SK-MEL-5 (cell line): Measurements from ENCODE around the gene MED31. TPM values are rescaled to one million over a fixed set of nuclear protein-coding genes. Genes with fewer than 3 reads are reported as not detected.
"Not testable (repeated sequence)": the region's sequence is repeated elsewhere in the genome, so short reads cannot be mapped to it uniquely, and the experiment has no call there.

Experiments
- DNase-seq: peaks from one replicate; pipeline ENCODE4 v3.0.0-alpha.2; 2016; ENCODE audit warnings: low read depth, low spot score
- in situ Hi-C: cut with HindIII; loops from 2 replicates; pipeline ENCODE4 v1.10.0; 2016; ENCODE audit warnings: low sequenced_read_pairs, high pct_unique_total_duplicates, low pct_unique_long_range_greater_than_20kb
- total RNA-seq: library from RNA; depleted of rRNA; stranded (reverse); fragments of >200 nt; shearing (Covaris generic); gene quantifications from 2 replicates; pipeline ENCODE4 v1.2.3, GENCODE V29; 2014

The MED31 gene
- total RNA-seq, 1 experiment from 2014 or later, result 29.2 TPM

DNA sequence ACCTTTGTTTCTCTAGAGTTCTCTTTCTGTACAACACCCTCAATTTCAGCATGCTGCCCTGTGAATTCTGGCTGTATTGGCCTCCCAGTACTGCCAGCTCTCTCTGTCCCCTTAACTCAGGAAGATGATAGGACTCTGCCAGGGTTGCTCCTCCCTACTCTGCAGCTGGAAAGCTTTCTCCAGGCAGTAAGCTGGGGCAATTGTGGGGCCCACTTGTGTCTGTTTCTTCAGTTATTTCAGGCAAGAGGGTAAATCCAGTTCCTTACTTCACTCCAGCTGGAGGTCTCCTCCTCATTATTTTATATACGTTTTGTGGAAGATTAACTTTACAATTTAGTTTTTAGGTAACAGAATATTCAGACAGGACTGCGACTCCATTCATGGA, 10.1 kb upstream of the MED31 start:
- no peak for DNase-seq
- in situ Hi-C loops, result no loop called here

DNA sequence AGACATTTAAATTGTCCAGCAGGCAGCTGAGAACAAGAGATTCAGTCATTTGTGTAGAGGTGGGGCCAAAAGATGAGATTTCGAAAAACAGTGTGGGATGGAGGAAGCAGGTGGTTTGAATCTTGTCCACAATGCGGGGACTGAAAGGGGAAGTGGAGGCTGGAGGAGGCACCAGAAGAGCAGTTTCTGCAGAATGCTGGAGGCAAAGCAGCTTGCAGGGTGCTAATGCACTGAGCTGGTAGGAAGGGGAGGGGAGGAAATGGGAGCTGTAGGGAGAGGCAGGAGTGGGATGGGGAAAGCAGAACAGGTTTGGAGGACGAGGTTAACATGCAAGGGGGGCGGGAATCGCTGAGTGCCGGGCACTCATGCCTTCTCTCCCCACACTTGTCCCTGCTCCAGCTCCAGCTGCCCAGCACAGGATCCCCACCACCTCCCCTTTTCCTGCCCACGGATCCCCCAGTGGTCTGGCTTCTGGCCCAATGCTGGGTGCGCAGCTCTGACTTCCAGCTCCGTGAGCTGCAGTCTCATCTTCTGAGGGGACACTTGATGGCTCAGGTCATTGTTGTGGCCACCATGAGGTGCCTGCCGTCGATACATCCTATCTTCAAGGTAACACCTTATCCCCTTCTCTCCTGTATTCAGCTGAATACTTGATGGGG, 9.5 kb upstream of the MED31 start:
- in situ Hi-C loops, result no loop called here
- no peak for DNase-seq

DNA sequence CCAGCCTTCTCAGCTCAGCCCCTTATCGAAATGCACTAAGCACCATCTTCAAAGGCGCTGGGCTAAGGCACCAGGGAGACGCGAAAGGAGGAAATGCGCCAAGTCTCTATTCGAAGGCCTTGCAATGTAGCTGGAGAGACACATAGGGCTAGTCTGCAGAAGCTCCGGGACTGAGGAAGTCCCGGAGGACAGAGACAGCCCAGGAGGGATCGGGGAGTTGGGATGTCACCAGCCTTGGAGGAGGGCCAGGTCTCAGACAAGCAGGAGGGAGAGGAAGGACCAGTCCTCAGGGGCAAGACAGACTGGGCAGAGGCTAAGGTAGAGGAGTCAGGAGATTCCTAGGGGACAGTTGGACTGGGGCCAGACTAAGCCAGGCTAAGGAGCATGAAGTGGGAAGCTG, 8.7 kb upstream of the MED31 start:
- no peak for DNase-seq
- in situ Hi-C loops, result no loop called here

DNA sequence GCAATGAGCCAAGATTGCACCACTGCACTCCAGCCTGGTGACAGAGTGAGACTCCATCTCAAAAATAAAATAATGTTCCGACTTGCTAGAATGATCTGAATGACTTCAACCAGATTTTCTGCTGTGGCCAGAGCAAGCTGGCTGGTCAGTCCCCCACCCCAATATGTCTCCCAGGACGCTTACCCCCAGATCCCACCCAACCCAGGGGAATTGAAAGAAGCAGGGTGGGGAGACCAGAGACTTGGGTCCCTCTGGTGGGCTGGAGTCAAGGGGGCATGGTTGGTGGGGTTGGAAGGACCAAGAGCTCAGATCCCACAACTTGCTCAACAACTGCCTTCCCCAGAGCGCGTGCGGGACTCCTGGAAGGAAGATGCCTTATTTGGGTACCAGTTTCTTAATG, 7.0 kb upstream of the MED31 start:
- DNase-seq, in situ Hi-C loops: not testable (repeated sequence)

DNA sequence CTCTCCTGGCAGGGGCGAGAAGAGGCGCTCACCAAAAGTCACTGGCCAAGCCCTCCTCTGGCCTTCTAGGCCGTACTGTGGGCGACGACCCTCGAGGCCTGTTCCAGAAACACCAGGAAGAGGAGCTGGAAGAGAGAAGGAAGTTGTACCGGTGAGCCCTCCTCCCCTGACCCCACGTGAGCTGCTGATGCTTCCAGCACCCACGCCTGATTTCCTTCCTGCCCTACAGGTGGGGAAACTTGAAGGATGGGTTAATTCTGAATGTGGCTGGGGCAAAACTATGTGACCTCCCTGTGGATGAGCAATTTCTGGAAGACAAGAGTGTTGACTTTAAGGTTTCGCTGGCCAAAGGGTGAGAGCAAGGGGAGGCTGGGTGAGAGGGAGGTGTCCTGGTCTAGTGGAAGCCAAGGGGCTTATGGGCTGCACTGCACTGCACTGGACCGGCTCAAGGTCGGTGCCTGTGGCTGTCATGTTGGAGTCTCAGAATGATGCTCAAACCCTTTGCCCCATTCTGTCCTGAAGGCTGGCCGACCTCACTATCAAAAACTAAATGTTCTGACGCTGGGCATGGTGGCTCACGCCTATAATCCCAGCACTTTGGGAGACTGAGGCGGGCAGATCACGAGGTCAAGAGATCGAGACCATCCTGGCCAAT, 6.4 kb upstream of the MED31 start:
- DNase-seq, result no peak
- in situ Hi-C loops, result no loop called here

DNA sequence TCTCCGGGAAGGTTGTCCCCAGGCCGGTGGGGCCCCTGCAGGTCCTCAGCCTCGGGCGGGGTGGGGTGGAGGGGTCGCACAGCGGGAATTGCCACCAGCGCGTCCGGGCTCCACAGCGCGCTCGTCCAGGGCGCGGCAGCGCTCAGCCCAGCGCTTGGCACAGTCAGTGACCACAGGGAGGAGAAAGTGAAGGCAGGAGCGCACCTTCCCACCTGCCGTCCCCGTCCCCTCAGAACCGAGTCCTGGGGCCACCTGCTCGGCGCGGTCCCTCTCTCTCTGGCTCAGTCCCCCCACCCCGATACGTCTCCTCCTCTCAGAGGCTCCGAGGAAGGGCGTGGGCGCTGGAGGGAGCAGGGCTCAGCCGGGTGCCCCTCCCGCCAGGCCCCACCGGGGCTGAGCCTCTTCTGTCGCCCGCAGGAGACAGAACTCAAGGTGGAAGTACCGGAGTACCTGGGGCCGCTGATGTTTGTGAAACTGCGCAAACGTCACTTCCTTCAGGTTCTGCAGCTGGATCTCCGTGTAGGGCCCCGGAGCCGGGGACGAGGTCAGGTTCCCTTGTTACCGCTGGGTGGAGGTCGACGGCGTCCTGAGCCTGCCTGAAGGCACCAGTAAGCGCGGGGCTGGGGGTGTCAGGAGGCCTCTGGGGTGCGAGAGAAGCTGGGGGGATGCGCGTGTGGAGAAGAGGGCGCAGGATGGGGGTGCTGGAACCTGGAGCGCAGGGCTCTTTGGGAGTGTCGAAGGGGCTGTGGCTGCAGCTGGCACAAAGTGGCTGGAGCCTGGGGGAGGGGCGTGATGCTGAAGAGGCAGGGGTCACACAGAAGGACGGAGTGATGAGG, 5.6 kb upstream of the MED31 start:
- in situ Hi-C loops, DNase-seq: not testable (repeated sequence)

DNA sequence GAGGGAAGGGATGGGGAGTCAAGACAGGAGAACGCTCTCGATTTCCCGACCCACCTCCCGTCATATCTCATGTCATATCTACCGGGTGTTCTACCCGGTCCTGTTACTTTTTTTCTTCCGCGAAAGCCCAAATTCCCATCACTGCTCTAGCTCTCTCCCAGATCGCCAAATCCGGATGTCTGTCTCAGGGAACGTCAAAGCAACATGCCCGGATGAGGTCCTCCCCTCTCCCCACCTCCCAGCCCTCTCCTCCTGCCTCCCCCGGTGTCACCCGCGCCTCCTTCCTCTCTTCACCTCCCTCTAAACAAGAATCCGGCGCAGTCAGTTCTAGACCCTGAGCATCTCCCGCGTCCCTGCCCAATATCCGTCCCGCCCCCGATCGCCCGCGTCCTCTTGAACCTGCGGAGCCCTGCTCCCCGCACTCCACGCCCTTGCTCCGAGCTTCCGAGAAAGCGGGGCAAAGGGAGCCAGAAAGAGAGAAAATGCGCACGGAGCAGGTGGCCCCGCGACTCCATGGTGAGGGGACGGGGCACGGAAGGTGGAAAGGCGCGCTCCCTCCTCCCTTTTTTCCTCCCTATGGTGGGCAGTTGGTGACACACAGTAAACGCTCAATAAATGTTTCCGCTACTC, 4.4 kb upstream of the MED31 start:
- in situ Hi-C loops, DNase-seq: not testable (repeated sequence)

DNA sequence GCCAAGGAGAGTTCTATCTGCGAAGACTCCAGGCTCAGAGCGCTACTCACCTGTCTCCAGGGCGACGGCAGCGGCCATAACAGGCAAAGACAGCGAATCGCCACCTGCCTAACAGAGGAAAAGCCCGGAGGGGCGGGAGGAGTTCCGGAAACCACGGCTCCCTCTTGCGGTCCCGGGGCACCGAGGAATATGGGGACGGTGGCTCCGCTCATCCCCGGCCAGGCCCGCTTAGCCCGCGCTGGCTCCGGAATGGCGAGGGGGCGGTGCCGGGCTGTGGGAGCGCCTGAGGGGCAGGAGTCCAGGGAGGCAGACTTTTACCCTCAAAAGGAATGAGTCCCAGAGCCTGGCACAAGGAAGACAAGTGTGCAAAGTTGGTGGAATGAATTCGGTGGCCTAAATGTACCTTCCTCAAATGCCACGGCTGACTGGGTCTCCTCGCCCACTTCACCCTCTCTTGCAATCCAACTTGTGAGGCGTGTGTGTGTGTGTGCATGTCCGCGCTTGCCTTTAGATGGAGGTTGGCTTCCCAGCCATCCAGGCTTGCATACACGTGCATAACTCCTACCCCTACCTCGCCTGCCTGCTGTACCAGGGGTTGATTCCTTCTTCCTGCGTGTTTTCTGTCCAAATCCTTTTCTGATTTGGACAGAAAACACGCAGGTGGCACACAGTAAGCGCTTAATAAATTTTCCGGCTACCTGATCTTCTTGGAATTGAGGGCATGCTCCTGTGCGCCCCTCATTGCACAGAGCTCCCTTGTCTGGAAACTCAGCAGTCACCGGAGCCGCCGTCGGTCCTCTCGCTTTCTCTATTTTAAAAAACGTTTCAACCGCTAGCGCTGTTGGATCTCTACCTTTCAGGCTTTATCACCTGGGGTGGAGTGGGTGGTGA, 3.7 kb upstream of the MED31 start:
- DNase-seq, result no peak
- in situ Hi-C loops, result no loop called here

DNA sequence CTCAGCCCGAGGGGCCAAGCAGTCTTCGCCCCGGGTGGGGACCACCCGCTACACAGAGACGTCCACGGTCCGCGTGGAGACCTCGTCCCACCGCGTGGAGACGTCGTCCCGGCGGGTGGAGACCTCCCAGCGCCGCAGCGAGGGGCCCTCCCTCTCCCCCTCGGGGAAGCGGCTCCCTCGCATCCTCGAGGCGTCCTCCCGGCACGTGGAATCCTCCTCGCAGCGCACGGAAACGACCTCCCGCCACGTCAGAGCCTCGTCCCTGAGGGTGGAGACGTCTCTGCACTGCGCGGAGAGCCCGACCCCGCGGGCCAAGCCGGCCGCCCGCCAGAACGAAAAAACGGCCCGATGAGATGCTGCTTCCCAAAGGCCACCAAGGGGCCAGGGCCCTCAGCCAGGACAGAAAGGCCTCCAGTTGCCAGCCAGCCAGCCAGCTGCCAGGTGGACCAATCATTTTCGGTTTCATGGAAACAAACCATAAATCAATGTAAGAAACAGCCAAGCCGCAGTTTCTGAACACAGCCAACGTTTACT, 581 bp upstream of the MED31 start:
- DNase-seq, result no peak
- in situ Hi-C loops, result no loop called here

DNA sequence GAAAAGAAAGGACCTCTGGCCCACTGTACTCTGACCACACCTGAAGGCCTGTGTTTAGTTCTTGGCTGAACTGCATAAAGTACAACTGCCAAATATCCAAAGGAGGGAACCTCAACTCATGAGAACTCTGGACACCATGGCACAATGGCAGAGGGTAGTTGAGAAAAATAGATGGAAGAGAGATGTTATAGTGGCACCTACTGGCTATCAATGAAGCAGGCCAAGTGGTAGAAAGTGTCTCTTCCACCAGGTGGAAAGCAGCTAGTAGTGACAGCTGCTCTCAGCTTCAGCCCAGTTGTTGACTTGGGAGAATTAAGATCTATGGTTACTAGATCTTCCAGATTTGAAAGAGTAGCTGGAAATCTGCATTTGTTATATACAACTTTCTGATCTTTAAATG, 3.2 kb downstream of the MED31 start:
- peak; percentile 48 for DNase-seq
- in situ Hi-C loops, result no loop called here

DNA sequence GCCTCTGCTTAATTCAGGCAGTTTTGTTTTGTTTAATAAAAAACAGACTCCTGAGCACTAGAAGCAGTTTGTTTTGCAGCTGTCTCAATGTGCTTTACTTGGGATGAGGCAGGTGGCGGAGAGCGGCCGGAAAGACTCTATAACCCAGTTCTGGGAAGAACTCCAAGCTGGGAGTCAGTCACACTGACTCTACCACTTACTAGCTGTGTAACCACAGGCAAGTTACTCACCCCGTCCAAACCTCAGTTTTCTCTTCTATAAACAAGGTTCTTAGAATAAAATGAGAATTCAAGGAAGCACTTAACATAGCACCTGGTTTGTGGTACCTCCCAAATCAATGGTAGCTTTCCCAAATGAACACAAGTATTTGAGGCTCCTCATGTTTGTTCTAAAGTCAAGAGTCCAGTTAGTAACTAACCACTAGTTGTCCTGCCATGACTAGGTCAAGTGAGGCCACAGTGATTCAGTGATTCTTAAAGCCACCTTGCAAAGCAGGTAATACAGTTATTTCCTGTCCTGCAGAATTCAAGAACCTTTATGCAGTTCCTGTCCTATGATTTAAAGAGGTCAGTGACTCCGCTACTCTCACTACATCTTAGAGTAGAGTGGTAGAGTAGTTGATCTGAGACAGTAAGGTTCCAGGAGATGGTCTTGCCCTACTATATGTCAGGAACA, 7.8 kb downstream of the MED31 start:
- no peak for DNase-seq
- in situ Hi-C loops, result no loop called here

DNA sequence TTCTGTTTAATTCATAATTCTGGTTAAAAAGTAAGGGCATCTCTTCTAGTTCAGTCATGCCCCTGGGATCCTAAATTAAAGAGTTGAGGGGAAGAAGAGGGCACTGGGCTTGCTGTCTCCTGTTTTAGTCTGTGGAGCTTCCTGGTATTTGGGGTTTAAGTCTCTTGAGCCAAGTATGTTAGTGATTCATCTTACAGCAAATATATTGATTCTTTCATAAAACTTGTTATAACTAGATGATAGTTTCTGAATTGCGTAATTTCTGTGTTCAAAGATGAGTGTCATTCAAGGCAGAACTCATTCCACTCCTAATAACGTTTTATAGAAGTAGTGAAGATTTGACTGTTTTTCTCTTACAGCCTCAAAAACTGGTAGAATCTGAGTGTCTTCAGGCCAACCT, 8.8 kb downstream of the MED31 start:
- DNase-seq, result no peak
- in situ Hi-C loops, result no loop called here

DNA sequence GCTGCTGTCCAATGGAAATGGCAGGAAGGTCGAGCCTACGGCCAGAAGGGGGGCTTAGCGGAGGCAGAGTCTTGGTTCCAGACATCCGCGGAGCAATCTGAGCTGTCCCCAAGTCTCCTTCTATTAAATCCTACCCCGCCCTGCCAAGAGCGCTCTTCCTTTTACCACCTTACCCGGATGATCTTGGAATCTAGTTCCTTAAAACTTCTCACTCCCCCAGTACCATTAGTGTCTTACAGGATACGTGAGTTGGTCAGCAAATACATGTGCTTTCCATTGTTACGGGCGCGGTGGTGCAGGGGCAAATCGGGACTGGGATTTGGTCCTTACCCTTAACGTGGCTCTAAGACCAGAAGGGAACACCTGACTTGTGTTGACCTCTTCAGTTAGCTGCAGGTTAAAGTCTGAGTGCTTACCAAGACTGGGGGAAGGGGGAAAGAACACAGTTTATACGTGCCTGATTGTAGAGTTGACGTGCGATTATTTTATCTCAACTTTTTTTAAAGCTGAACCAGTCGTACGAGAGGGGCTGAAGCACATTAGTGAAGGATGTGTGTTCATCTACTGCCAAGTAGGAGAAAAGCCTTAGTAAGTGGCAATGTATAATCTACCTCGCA, 10.1 kb downstream of the MED31 start:
- in situ Hi-C loops, result no loop called here
- DNase-seq, result no peak

DNA sequence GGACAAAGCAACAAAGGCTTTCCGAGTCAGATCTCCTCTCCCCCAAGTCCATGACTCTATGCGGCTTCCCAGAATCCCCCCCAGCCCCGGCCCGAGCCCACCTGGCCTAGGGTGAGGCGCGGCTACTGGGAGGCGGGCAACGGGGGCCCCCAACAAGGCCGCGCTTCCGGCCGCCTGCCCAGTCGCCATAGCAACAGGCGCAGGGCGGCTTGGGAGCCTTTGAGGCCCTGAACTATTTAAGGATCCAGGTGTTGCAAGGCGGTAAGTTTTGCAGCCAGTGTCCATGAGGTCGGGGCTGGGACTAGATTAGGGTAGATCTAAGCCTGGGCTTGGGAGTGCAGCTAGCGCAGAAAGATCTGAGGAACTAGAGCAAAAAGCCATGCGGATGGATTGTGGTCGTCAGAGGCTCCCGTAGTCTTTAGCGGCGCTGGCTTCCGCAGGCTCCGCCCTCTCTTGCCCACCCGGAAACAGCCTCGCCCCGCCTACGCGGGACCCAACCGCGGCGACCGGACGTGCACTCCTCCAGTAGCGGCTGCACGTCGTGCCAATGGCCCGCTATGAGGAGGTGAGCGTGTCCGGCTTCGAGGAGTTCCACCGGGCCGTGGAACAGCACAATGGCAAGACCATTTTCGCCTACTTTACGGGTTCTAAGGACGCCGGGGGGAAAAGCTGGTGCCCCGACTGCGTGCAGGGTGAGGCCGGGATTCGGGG, 10.7 kb downstream of the MED31 start, which contains the start of the genes KIAA0753 and TXNDC17:
TSS of gene KIAA0753 (minus strand) at position 176 of the 711 bp plus-strand sequence. CDS start 5,608 bp downstream, outside the sequence.
TSS of gene TXNDC17 (plus strand) at position 525 of the 711 bp plus-strand sequence. CDS start at position 548, 23 bp downstream.
- in situ Hi-C loops, result no loop called here
- DNase-seq, result peak; percentile 90
